ENCODE measurements around the gene KDM2B.
"Not testable (repeated sequence)": the region's sequence is repeated elsewhere in the genome, so short reads cannot be mapped to it uniquely, and the experiment has no call there.

The KDM2B gene

DNA sequence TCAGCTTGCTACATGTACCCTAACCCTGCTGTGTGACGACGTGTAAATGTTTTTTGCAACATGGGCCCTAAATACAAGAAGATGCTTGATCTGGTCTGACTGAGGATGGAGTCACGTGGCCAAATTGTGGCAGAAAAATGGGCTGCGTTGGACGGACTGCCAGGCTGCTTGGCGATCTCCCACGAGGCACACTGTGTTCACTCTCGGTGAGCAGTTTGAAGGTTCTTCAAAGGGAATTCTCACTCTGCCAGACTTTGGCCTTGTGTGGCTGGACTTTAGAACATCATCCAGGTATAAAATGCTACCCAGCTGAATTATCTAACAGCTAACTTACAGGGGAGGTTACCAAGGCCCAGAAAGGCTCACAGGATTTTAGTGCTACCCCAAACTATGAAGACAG, 85.1 kb downstream of the KDM2B start:
- DNase-seq, result no peak

DNA sequence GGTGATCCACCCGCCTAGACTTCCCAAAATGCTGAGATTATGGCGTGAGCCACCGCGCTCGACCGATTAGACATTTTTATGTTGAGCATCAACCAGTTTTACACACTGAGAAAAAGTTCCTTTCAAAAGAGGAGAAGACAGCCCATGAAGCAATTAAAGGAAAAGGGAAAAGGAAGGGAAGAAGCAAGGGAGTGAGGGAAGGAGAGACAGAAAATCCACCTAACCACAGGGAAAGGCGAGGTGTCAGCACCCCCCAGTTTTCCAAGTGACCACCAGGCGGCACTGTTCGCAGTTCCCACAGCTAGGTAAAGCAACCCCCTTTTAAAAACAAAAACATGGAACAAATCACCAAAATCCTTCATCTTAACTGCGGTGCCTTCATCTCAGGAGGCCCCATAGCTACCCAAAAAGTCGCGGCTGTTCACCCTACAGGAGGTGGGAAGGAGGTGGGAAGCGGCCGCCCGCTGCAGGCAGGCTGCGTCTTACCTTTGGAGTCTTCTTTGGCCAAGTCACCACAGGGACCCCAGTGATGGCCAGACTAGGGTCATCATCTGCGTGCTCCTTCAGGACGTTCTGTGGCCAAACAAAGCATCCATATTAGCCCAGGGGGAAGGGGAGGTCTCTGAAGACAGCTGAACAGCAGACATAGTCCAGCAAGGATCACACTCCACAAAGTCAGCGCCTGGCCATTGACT, 86.6 kb downstream of the KDM2B start:
- no peak for DNase-seq

DNA sequence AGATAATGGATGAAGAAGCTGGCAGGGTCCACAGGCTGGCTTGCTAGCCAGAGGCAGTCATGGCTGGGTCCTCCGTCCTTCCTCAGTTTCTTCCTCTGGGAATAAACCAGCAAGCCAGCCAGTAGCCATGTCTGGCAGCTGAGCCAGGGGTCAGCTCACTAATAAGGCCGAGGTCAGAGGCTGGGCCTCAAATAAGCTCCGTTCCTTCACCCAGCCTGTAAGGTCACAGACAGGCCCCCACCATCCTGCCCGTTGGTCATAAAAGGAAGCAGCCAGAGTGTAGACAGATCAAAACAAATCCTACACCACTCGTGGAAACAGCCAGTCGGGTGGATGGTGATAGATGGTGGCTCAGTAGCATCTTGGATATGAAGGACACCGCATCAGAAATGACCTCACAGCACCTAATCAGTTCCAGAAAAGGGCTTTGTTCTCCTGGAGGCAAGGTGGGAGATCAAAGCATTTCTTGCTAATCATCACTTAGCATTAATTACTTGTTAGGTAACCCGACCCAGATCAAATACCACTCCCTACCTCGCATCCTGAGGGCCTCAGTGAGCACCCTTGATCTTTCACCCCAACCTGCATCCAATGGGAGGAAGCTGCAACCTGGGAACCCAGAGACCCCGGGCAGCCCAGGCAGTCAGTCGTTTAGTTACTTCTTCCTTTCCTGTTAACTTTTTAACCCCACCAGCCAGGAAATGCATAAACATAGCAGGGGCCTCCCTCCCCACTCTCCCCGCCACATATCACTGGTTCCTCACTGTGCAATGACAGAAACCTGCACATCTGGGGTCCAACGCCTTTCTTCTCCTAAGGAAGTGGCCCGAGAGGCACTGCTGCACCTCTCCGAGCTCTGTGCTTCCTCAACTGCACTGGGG, 90.2 kb downstream of the KDM2B start:
- no peak for DNase-seq

DNA sequence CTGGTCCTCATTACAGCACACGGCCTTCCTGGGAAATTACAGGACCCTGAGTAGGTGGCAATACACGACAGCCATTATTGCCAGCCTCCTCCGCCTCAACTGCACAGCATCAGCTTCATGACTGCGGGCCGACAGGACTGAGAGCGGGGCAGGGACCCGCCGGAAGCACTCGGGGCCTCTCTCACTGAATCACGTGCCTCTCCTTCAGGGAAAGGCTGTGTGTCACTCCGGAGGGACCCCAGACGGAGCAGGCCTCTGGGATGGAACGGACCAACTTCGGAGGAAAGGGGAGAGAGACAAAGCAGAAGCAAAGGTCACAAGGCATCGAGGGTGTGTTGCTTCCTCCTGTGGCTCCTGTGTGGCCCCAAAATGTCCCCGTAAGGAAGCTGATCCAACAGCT, 90.9 kb downstream of the KDM2B start:
- DNase-seq, result no peak

DNA sequence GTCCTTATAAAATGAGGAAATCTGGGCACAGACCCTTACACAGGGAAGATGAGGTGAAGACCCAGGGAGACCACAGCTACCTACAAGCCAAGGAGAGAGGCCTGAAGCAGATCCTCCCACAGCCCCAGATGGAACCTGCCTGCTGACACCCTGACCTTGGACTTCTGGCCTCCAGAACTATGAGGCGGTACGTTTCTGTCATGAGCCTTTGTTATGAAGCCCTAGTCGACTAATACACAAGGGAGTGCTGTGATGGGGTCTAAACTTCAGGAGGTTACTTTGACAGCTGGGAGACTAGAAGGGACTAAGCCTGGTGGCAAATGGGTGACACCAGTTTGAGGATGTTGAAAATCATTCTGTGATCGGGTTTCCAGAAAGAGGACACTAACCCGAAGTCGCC, 95.9 kb downstream of the KDM2B start:
- no peak for DNase-seq

DNA sequence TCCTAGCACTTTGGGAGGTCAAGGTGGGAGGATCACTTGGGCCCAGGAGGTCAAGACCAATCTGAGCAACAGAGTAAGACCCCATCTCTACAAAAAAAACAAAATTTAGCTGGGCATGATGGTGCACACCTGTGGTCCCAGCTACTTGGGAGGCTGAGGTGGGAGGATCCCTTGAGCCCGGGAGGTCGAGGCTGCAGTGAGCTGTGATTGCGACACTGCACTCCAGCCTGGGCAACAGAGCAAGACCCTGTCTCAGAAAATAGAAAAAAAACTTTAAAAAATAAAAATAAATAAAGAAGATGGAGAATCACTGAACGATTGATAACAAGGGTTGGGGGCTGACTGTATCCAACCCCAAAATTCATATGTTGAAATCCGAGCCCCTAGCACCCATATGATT, 96.3 kb downstream of the KDM2B start:
- not testable (repeated sequence) for DNase-seq

DNA sequence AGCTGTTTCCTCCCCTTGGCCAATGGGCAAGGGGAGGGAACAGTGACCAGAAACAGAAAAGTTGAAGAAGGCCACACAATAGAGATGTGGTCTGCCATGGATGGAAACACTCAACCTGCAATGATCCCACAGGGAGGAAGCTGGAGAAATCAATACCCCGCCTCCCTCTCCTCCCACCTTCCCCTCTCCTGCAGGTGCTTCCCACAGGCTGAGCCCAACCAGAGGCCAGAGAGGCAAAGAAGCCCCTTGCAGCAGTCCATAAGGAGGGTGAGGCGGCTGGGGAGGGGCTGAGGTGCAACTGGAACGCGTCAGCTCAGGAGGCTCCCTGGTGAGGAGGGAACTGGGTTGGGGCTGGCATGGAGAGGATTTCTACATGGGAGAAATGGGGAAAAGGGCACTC, 96.9 kb downstream of the KDM2B start:
- no peak for DNase-seq

DNA sequence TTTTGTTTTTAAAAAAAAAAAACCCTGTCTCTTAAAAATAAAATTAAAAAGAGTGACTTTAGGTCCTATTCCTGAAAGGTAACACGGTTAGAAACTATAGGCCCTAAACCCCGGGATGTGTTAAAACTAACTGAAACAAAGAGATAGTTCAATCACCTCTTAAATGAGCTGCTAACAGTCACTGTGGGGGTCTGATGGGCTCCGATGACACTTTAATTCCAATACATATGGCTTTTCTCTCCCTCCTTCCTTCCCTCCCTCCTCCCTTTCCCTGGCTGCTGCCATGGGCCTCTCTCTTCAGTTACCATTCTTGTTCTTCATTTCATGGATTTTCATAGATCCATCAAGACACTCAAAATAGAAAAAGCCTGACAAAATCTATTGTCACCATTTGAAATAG, 104.3 kb downstream of the KDM2B start:
- DNase-seq, result no peak

DNA sequence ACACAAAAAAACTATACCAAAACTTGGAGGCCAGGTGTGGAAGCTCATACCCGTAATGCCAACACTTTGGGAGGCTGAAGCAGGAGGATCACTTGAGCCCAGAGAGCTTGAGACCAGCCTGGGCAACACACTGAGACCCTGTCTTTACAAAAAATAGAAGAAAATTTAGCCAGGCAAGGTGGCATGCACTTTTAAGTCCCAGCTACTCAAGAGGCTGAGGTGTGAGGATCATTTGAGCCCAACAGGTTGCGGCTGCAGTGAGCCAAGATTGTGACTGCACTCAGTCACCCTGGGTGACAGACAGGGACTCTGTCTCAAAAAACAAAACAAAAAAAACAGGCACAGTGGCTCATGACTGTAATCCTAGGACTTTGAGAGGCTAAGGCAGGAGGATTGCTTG, 105.5 kb downstream of the KDM2B start:
- DNase-seq, result no peak

DNA sequence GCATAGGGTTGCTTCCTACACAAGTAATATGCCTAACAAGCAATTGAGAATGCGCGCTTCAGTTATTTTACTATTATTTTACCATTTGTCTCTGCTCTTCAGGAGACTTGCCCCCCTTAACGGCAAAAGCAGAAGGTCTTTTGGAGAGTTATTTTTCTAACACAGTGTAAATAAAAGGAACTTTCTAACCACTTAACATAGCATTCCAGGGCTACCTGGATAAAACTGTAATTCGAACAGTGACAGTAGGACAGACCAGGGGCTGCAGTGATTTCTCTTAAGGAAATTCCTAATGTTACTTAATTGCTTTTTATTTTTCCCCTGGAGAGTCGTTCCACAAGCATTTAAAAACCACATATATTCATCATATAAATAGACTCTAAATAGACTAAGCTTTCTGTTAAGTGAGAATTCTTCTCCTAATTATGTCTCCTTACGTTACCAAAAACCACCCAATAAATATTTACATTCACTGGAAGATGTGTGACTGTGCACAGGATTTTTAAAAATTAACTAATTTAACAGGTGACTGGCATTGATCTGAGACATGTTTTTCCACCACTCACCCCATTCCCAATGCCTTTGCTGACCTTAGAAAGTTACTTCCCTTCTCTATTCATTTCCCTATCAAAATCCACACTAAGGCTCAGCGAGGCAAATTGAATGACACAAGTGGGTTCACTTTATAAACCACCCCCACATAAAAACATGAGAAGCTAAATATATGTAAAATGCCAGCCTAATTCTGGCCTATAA, 108.5 kb downstream of the KDM2B start:
- DNase-seq, result peak; percentile 63

DNA sequence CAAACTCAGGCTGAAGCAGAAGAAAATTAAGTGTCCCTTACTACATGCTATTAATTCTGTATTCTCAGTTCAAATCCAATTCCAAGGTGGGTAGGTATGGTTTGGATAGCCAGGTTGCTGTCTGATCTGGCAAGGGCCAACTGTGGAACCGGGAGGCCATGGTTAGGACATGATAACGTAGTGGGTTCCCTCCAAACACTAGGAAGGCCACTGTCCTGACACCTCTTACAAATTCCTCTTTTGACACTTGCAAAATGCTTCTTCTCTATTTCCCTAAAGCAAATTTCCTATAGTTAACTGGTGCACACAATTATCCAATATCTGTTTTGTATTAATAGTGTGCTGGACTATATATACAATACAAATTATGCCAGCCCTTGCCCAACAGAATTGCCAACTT, 110.1 kb downstream of the KDM2B start:
- DNase-seq, result no peak

DNA sequence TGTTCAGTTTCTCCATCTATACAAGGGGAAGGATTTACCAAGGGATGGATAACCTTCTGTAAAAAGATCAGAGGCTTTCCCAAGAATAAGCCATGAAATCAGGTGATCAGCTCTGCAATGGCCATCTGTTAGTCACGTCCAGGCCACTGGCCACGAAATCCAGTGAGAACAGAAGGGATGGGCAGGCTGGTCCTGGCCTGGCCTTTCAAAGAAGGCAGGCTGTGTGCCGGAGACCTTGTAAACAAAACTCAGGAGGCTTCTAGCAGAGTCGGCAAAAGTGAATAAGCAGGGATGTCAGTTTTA, 112.4 kb downstream of the KDM2B start:
- DNase-seq, result no peak

DNA sequence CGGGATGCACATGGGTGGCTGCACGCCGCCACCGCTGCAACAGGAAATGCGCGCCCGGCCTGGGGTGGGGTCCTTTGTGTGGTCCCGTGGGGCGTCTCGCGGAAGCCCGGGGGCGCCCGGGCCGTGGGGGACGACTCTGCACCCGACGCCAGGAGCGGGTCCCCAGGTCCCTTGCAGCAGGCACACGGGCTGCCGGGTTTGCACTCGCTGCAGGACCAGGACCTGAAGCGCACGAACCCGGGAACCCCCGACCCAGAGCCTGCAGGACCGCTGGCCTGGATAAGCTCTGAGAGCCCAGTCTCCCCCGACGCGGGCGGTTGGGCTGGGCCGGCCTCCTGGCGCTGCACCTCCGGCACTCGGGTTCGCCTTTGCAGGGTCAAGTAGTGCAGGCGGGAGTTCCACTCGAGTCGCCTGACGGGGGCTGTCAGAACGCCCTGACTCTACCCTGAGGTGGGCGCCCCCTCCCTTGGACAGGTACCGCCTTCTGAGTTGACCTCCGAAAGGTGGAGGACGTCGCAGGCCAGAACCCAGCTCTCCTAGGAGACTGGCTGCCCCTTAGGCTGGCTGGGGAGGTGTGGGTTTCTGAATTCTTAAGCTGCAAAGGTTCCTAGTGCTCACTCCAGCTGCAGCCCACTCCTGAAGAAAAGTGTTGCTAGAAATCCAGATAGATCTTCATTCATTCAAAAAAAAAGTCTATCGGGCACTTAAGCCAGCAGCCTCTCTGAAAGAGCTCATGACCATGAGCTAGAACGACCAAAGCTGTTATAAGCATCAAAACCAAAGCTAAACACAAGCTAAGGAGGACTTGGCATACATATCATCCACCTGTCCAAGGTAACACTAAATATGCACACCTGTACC, 113.0 kb downstream of the KDM2B start:
- no peak for DNase-seq

DNA sequence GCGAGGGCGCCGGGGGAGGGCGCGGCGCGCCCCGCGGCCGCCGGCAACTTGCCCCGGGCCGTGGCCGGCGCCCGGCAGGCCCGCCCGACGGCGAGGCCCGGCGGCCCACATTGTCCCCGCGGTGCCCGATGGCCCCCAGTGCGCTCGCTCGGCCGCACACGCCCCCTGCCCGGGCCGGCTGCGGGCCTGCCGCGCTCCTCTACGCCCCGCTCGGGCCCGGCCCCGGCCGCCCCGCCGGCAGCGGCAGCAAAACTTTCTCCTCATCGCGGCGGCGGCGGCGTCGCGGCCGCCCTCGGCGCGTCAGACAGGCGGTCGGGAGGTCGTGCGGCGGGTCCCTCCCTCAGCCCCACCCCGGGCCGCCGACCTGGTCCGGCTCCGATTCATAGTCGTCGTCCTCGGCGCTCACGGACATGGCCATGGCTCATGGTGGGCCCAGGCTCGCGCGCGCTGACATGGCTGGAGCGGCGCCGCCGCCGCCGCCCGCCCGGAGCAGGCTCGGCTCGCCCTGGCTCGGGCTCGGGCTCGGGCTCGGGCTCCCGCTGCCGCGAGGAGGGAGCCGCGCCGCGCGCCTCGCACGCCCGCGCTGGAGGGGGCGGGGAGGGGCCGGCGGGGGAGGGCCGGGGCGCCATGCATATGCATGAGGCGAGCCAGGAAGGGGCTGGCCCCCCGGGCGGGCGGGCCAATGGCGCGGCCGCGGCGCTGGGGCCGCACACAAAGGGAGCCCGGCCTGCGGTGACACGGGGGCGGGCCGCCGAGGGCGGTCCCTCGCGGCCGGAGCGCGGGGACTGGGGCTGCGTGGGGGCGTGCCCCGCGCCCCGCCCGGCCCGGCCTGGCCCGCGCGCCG, 113.8 kb downstream of the KDM2B start:
- no peak for DNase-seq

DNA sequence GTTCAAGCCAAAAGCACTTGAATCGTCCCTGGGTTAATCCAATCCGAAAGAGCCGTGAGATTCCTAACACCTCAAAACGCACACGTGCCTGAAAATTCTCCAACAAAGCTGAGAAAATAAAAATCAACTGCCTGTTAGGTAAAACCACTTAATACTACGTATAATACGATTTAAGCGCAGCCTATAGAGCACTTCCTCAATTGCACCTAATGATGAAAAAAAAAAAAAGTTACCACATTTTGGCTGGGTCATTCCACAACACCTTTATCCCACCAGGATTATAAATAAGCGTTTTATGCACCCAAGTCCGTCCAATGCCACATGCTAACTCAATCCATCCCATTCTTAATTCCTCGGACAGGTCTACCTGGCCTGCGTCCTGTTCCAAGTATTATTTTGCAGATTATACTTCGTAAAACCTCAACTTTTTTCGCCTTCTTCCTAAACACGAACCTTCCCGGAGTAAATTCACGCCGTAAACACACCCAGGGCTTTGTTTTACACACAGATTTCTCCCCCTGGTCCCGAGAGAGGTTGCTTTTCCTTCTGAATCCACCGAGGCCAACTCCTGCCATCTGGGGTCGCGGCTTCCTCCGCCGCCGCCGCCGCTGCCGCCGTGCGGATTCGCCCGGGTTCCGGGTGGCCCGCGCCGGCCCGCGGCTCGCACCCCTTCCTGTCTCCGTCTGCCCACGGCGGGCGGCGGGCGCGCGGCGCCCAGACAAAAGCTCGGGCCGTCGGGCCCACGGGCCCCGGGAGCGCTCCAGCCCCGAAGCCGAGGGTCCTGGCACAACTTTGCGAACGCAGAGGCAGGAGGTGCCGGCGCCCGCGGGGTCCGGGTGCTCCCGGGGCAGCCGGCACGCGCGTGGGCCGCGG, 114.7 kb downstream of the KDM2B start:
- no peak for DNase-seq

DNA sequence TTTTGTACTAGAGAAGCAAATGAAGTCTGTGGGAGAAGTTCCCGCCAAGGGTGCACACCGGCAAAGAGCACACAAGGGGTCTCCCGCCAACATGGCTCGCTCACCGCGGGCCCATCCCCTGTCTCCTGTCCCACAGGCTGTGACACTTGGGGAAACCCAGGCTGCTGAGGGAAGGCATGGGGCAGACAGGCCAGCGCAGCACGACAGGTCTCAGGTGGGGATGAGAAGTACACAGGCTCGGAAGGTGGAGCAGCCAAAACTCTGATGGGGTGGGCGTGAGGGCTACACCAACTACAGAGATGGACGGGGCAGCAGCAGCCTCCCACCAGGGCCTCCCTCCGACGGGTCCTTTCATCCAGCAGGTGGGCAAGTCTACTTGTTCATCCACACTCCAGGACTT, 116.5 kb downstream of the KDM2B start:
- no peak for DNase-seq

DNA sequence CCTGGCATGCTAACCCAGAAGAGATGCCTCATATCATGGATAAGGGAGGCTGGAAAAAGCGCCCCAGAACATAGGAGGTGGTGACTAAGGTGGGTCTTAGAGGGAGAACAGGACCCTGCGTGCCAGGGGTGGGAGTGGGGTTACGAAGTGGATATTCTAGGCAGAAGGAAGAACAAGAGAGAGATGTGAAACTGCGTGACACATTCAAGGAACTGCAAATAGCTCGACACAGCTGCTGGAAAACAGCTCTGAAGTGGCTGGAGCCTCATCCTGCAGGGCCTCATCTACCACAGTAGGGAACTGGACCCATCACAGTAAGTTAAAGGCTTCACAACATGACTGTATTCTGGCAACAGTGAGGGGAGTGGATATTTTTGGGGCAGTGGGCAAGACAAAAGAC, 119.8 kb downstream of the KDM2B start:
- no peak for DNase-seq

DNA sequence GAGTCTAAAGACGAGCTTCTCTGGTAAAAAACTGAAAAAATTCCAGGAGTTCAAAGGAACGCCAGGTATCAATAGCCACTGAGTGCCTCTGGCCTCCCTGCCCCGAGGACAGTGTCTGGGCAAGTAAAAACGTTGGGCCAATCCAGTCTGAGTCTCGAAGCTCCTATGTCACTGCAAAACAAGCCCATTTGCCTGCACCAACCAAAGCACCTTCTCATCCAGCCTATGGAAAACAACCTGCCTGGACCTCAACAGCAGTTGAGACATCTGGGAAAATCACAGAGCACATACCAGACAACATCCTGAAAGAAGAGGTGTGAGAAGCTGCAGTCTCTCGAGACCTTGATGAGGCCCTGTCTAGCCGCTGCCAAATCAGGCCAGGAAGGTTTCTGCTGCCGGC, 124.3 kb downstream of the KDM2B start:
- DNase-seq, result no peak

DNA sequence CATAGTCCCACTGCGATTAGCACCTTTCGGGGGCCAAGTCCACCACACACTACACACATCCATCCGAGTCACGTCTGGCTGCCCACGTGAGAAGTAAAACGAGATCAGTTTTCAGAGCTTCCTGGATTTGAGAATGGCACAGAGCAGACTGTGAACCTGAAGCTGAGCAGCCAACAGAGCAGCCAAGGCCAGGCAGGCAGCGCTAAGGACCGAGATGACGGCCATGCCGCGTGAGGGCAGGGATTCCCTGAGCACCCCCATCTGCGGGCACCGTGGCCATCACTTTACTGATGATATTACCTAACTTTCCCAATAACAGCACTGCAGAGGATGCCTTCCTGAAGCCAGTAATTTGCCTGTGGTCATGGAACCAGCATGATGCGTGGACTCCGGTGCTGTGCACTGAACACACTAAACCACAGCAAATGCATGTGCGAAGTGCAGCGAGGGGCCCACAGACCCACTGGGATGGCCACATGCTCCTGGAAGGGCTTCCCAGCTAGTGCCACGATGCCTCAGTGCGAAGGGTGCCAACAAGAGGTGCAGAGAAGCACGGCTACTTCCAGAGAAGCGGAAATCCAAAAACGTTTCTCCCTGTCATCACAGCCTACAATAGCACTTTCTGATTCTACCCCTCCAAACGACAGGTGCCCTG, 124.9 kb downstream of the KDM2B start:
- DNase-seq, result no peak

DNA sequence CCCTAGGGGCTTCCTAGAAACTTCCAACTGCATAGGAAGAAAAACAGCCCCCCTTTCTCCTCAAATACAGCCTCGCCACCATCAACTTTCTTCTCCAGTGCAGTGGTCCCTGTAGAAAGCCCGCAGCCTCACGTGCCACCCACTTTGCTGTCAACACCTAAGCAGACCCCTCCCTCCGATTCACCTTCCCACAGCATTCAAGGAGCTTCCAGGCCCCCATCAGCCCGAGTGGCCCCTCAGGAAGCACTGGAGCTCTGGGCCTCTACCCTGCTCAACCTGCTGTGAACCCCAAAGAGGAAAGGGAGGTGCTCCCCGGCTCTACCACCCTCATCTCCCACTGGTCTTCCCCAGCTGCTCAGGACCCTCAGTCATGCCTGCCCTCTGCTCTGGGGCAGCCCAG, 125.9 kb downstream of the KDM2B start:
- no peak for DNase-seq

DNA sequence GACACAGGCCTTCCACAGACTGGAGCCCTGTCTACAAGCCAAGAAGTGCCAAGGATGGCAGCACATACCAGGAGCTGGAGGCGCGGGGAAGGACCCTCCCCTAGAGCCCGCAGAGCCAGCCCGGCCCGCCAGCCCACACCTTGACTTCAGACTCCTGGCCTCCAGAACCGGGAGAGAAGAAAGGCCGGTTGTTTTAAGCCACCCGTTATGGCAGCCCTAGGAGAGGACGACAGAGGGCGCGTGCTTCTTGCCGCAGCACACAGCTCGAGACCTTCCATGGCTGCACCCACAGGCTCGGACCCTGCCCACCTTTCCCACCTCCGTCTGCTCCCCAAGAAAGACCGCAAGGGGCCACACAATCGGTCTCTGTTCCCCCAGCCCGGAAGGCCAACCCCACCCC, 127.2 kb downstream of the KDM2B start:
- DNase-seq, result no peak

Measured in NCI-H187 treated with DMSO at 0.1 percent for 48 hours (cell line).